Sigmoid colon (tissue), 7 donors: Measurements from ENCODE around the gene LPGAT1. TPM values are rescaled to one million over a fixed set of nuclear protein-coding genes. Genes with fewer than 3 reads are reported as not detected.

ENCODE experiments used
- DNase-seq: peaks from one replicate; pipeline ENCODE4 v3.0.0-alpha.2; 2019
- H3K27ac ChIP-seq, 4 donors: fragments of 200-600 bp; sonication (generic); one replicate each; pipeline ENCODE4 v1.5.1; 2016 to 2019; ENCODE audit warnings: mild to moderate bottlenecking in 1 of 4
- H3K27me3 ChIP-seq, 3 donors: fragments of 200-600 bp; sonication (generic); one replicate each; pipeline ENCODE4 v1.5.1; 2019; ENCODE audit warnings: mild to moderate bottlenecking in 1 of 3
- H3K36me3 ChIP-seq, 4 donors: fragments of 200-600 bp; sonication (generic); one replicate each; pipeline ENCODE4 v1.5.1; 2016 to 2019
- H3K4me1 ChIP-seq, 4 donors: fragments of 200-600 bp; sonication (generic); one replicate each; pipeline ENCODE4 v1.5.1; 2017 to 2019
- H3K4me3 ChIP-seq, 4 donors: fragments of 200-600 bp; sonication (generic); one replicate each; pipeline ENCODE4 v1.5.1; 2017 to 2019; ENCODE audit warnings: mild to moderate bottlenecking in 2 of 4, moderate library complexity in 1 of 4
- H3K9me3 ChIP-seq, 4 donors: fragments of 200-600 bp in 3 of 4; sonication (generic) in 3 of 4; one replicate each; pipeline versions ENCODE4 v1.5.1 to v1.6.1; 2013 to 2019
- CTCF ChIP-seq, 4 experiments: fragments of 450-650 bp in 3 of 4; fragments of 200-600 bp in 1 of 4; IDR thresholded peaks; one replicate each; pipeline ENCODE4 v1.5.1; 2016 to 2019; ENCODE audit warnings: antibody characterized with exemption in 4 of 4, mild to moderate bottlenecking in 3 of 4, moderate library complexity in 2 of 4
- EP300 ChIP-seq, 4 donors: sonication (generic); formaldehyde crosslinking; IDR thresholded peaks; one replicate each; pipeline ENCODE4 v1.6.1; 2017; ENCODE audit warnings: antibody characterized with exemption in 4 of 4
- POLR2A ChIP-seq, 2 donors: fragments of 450-650 bp; IDR thresholded peaks; one replicate each; pipeline ENCODE4 v1.6.1; 2016; ENCODE audit warnings: antibody characterized with exemption in 2 of 2, mild to moderate bottlenecking in 2 of 2, moderate library complexity in 2 of 2
- POLR2AphosphoS5 ChIP-seq, 4 donors: sonication (generic); formaldehyde crosslinking; IDR thresholded peaks; one replicate each; pipeline ENCODE4 v1.6.1; 2017; ENCODE audit warnings: antibody characterized with exemption in 4 of 4
- WGBS, 2 donors: extraction: QIAGEN DNeasy Blood & Tissue Kit; methylation state at CpG; one replicate each; pipeline ENCODE4 v1.1.7; 2013; 5-methylcytosine and 5-hydroxymethylcytosine counted together
- intact Hi-C: fragments of 100-400 bp; cut with DNase I; formaldehyde crosslinking; loops from one replicate; pipeline ENCODE4 v1.15.1; 2023
- polyA plus RNA-seq, 3 donors: library from polyadenylated mRNA; stranded (reverse); fragments of 200-250 nt; gene quantifications; one replicate each; pipeline ENCODE4 v1.2.3, GENCODE V29; 2013
- total RNA-seq, 4 donors: library from RNA; depleted of rRNA; stranded (reverse); fragments of >200 nt; gene quantifications; one replicate each; pipeline ENCODE4 v1.1.0, GENCODE V29; 2016
- donor health status: healthy with polysubstance abuse.
- donor health status: Bipolar disorder and iron deficiency.
- donor health status: healthy.

Gene LPGAT1
- total and polyA plus RNA-seq, 7 donors = 2.5 to 46.7 (median 26.8) TPM

- Histone ChIP-seq H3K4me1 (peaks cover 0 to 18% (median 10%) of the 10 kb centered on the region in 4 donors), H3K27ac (no peak overlapping the region), H3K27me3 (no peaks in the 10 kb centered on the region), H3K36me3 (peaks cover 0 to 23% (median 0%) of the 10 kb centered on the region in 4 donors), H3K4me3 (no peak overlapping the region), H3K9me3 (no peaks in the 10 kb centered on the region)
- WGBS, 2 donors = 86 to 89% methylated on average over 2 of the region's 2 CpGs
- intact Hi-C loops = no loop called here
- no peak for TF ChIP-seq POLR2A (IDR thresholded peaks at IDR 0.05)
- TF ChIP-seq CTCF (IDR thresholded peaks at IDR 0.05) = no peak
- no peak for TF ChIP-seq POLR2AphosphoS5 (IDR thresholded peaks at IDR 0.05)
- TF ChIP-seq EP300 (IDR thresholded peaks at IDR 0.05) = no peak
- no peak for DNase-seq
Measured at GRCh38 chr1:211811848-211812247, 18.7 kb downstream of the LPGAT1 start.

GRCh38 chr1:211811126-211811525 is 19.4 kb downstream of the LPGAT1 start:
- no peak for DNase-seq
- Histone ChIP-seq H3K4me3 (no peak overlapping the region), H3K27ac (no peak overlapping the region), H3K27me3 (no peaks in the 10 kb centered on the region), H3K4me1 (peaks cover 0 to 18% (median 10%) of the 10 kb centered on the region in 4 donors), H3K9me3 (no peaks in the 10 kb centered on the region), H3K36me3 (peaks cover 0 to 23% (median 0%) of the 10 kb centered on the region in 4 donors)
- TF ChIP-seq POLR2A (IDR thresholded peaks at IDR 0.05) (no peak), CTCF (IDR thresholded peaks at IDR 0.05) (no peak), EP300 (IDR thresholded peaks at IDR 0.05) (no peak), POLR2AphosphoS5 (IDR thresholded peaks at IDR 0.05) (no peak)
- WGBS, 2 donors = 52 to 77% methylated on average over 3 of the region's 3 CpGs
- intact Hi-C loops = no loop called here

GRCh38 chr1:211808475-211808874 is 22.1 kb downstream of the LPGAT1 start:
- Histone ChIP-seq H3K9me3 (no peaks in the 10 kb centered on the region), H3K4me1 (peaks cover 0 to 5% (median 2%) of the 10 kb centered on the region in 4 donors), H3K27me3 (no peaks in the 10 kb centered on the region), H3K36me3 (peaks cover 0 to 28% (median 0%) of the 10 kb centered on the region in 4 donors), H3K27ac (no peak overlapping the region), H3K4me3 (no peak overlapping the region)
- 80 to 89% methylated on average over 2 of the region's 2 CpGs for WGBS, 2 donors
- DNase-seq = no peak
- TF ChIP-seq POLR2AphosphoS5 (IDR thresholded peaks at IDR 0.05) (no peak), POLR2A (IDR thresholded peaks at IDR 0.05) (no peak), EP300 (IDR thresholded peaks at IDR 0.05) (no peak), CTCF (IDR thresholded peaks at IDR 0.05) (no peak)
- intact Hi-C loops = no loop called here

GRCh38 chr1:211804915-211805314 is 25.6 kb downstream of the LPGAT1 start:
- intact Hi-C loops = no loop called here
- no peak for TF ChIP-seq POLR2A (IDR thresholded peaks at IDR 0.05)
- WGBS, 2 donors = 84 to 89% methylated on average over 2 of the region's 2 CpGs
- H3K9me3 ChIP-seq = no peaks in the 10 kb centered on the region
- H3K4me1 ChIP-seq = no peaks in the 10 kb centered on the region
- H3K4me3 ChIP-seq = no peak overlapping the region
- peaks cover 0 to 18% (median 0%) of the 10 kb centered on the region in 4 donors for H3K36me3 ChIP-seq
- DNase-seq = no peak
- H3K27ac ChIP-seq = no peak overlapping the region
- no peaks in the 10 kb centered on the region for H3K27me3 ChIP-seq

- intact Hi-C loops = no loop called here
- 94% methylated on average over 3 of the region's 3 CpGs for WGBS, 2 donors
- H3K4me1 ChIP-seq = peaks cover 0 to 5% (median 0%) of the 10 kb centered on the region in 4 donors
- H3K27ac ChIP-seq = no peak overlapping the region
- no peaks in the 10 kb centered on the region for H3K27me3 ChIP-seq
- no peak for DNase-seq
- TF ChIP-seq POLR2A (IDR thresholded peaks at IDR 0.05) (no peak), EP300 (IDR thresholded peaks at IDR 0.05) (no peak), POLR2AphosphoS5 (IDR thresholded peaks at IDR 0.05) (no peak), CTCF (IDR thresholded peaks at IDR 0.05) (no peak)
- no peak overlapping the region for H3K4me3 ChIP-seq
- H3K36me3 ChIP-seq = peaks cover 0 to 5% (median 0%) of the 10 kb centered on the region in 4 donors
- no peaks in the 10 kb centered on the region for H3K9me3 ChIP-seq
Measured at GRCh38 chr1:211800925-211801607, 29.5 kb downstream of the LPGAT1 start.
